Panc1 (cell line): ENCODE results near the gene QRICH2. TPM values are rescaled to one million over a fixed set of nuclear protein-coding genes. Genes with fewer than 3 reads are reported as not detected.
A peak's percentile ranks its signal among the peaks of the same experiment; 100 is the strongest.

Source experiments
- ATAC-seq: fragments of 200-7000 bp; cut with Tn5 transposase; 2 replicates; pipeline ENCODE4 v1.9.1; 2020; ENCODE audit warnings: mild to moderate bottlenecking, moderate library complexity
- BruUV-seq: library from RNA; stranded (reverse); fragments of 400-500 nt; replicated peaks from 2 replicates; lab custom pipeline; 2021; lab: Mats Ljungman, UMichigan
- CTCF ChIA-PET: fragments of 300-600 bp; sonication (Branson Sonifier 250); formaldehyde crosslinking; loops from one replicate; lab custom pipeline; 2022; ENCODE audit warnings: antibody characterized with exemption; lab: Charles Lee
- POLR2A ChIA-PET: fragments of 300-600 bp; sonication (Branson Sonifier 250); formaldehyde crosslinking; loops from one replicate; lab custom pipeline; 2022; ENCODE audit warnings: antibody characterized with exemption; lab: Charles Lee
- DNase-seq: peaks from one replicate; pipeline ENCODE4 v3.0.0-alpha.2; 2010; ENCODE audit warnings: low read depth, low spot score
- H3K27ac ChIP-seq: 2 replicates; pipeline ENCODE4 v1.5.1; 2011; ENCODE audit warnings: mild to moderate bottlenecking, low read length, inconsistent platforms
- H3K27me3 ChIP-seq: fragments of 200-500 bp; sonication (Bioruptor generic); 2 replicates; pipeline ENCODE4 v1.6.0; 2014; ENCODE audit warnings: low read length, inconsistent platforms; ENCODE audit not compliant: control insufficient read depth, insufficient read depth
- H3K36me3 ChIP-seq: fragments of 200-500 bp; sonication (Bioruptor generic); 2 replicates; pipeline ENCODE4 v1.5.1; 2014; ENCODE audit warnings: inconsistent platforms, mild to moderate bottlenecking, low read length, moderate library complexity; ENCODE audit not compliant: control insufficient read depth, insufficient read depth
- H3K4me1 ChIP-seq: 2 replicates; pipeline ENCODE4 v1.5.1; 2011; ENCODE audit warnings: inconsistent platforms, mild to moderate bottlenecking, low read length, moderate library complexity; ENCODE audit not compliant: control insufficient read depth, insufficient read depth
- H3K4me3 ChIP-seq, 2 experiments: 2 replicates each; pipeline ENCODE4 v1.5.1; 2011 to 2012; ENCODE audit warnings: low read depth in 2 of 2, low read length in 2 of 2, mild to moderate bottlenecking in 2 of 2, inconsistent platforms in 1 of 2, moderate library complexity in 1 of 2
- H3K9me3 ChIP-seq: fragments of 200-500 bp; sonication (Bioruptor generic); 2 replicates; pipeline ENCODE4 v1.5.1; 2014; ENCODE audit warnings: low read depth, mild to moderate bottlenecking, inconsistent platforms, low read length, moderate library complexity; ENCODE audit not compliant: control insufficient read depth, insufficient read depth
- POLR2AphosphoS5 ChIP-seq: IDR thresholded peaks from 2 replicates; pipeline ENCODE4 v1.6.1; 2012; ENCODE audit warnings: mild to moderate bottlenecking, low read depth, low read length, moderate library complexity
- SIN3A ChIP-seq: IDR thresholded peaks from 2 replicates; pipeline ENCODE4 v1.6.1; 2012; ENCODE audit warnings: low read depth, mild to moderate bottlenecking, low read length, moderate library complexity, borderline replicate concordance; ENCODE audit not compliant: insufficient read depth
- TCF7L2 ChIP-seq: IDR thresholded peaks from 2 replicates; pipeline ENCODE4 v1.6.1; 2011; ENCODE audit warnings: mild to moderate bottlenecking, low read depth, low read length, inconsistent platforms
- in situ Hi-C: cut with HindIII; loops from 2 replicates; pipeline ENCODE4 v1.10.0; 2016; ENCODE audit warnings: low sequenced_read_pairs, low pct_unique_long_range_greater_than_20kb
- intact Hi-C: fragments of 100-400 bp; cut with micrococcal nuclease; formaldehyde crosslinking; loops from one replicate; pipeline ENCODE4 v1.10.0; 2022; ENCODE audit not compliant: unreplicated experiment
- total RNA-seq: library from RNA; stranded (reverse); gene quantifications from one replicate; pipeline ENCODE4 v1.2.1, GENCODE V29; 2021; ENCODE audit not compliant: unreplicated experiment
- TF ChIP-seq, protein P1 (sequence below): fragments of 450-650 bp; IDR thresholded peaks from 2 replicates; pipeline ENCODE4 v1.5.1; 2017; ENCODE audit warnings: mild to moderate bottlenecking
- TF ChIP-seq, protein P2 (sequence below), 2 experiments: IDR thresholded peaks; 2 replicates each; pipeline ENCODE4 v1.6.1; 2011 to 2012; ENCODE audit warnings: low read depth in 2 of 2, control low read depth in 1 of 2, low read length in 1 of 2, mild to moderate bottlenecking in 1 of 2, moderate library complexity in 1 of 2; ENCODE audit not compliant: insufficient read depth in 1 of 2

QRICH2 gene
- total RNA-seq, 1 experiment from 2014 or later, result 0.92 TPM

DNA sequence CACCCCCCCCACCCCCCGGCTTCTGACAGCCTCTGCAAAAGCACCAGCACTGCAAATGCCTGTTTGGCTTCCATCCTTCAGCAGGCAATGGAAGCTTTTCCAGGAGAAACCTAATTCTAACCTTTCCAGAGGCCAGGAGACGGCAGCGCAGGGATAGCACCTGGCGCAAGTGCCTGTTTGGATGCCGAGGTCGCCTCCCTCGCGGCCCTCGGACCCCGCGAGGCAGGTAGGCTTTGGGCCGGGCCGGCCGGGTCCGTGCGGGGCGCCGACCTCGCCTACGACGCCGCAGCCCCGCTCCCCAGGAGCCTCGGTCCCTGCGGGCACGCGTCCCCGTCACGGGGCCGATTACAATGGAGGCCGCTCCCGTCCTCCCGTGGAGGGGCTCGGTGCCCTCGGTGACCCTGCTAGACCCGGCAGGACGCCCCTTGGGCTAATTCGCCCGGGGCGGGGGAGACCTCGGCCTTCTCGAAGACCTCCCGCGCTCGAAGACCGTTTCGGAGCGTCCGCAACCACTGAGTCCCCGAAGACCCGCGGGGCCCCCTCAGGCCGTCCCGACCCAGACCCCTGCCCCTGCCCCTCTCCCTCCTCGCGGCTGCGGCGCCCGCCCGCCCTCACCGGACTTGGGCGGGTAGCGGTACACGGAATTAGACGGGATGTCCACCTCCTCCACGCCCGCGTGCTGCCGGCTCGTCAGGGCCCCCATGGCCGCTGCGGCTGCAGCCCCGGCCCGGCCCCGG, 68.4 kb downstream of the QRICH2 start:
- Histone ChIP-seq H3K27ac (no peak overlapping the region), H3K36me3 (no peaks in the 10 kb centered on the region), H3K4me1 (peaks cover 4% of the 10 kb centered on the region; the same call in 1 of the 2 replicates), H3K4me3 (peak overlapping the region; percentile 43 to 63), H3K27me3 (peaks cover 14% of the 10 kb centered on the region), H3K9me3 (no peaks in the 10 kb centered on the region)
- no TSS peak for BruUV-seq
- ATAC-seq (peak; percentile 42), DNase-seq (no peak)
- TF ChIP-seq TCF7L2, result no peak
- TF ChIP-seq, protein P1, sequence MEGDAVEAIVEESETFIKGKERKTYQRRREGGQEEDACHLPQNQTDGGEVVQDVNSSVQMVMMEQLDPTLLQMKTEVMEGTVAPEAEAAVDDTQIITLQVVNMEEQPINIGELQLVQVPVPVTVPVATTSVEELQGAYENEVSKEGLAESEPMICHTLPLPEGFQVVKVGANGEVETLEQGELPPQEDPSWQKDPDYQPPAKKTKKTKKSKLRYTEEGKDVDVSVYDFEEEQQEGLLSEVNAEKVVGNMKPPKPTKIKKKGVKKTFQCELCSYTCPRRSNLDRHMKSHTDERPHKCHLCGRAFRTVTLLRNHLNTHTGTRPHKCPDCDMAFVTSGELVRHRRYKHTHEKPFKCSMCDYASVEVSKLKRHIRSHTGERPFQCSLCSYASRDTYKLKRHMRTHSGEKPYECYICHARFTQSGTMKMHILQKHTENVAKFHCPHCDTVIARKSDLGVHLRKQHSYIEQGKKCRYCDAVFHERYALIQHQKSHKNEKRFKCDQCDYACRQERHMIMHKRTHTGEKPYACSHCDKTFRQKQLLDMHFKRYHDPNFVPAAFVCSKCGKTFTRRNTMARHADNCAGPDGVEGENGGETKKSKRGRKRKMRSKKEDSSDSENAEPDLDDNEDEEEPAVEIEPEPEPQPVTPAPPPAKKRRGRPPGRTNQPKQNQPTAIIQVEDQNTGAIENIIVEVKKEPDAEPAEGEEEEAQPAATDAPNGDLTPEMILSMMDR, result no peak
- no peak for TF ChIP-seq POLR2AphosphoS5
- TF ChIP-seq SIN3A, result no peak
- TF ChIP-seq, protein P2, sequence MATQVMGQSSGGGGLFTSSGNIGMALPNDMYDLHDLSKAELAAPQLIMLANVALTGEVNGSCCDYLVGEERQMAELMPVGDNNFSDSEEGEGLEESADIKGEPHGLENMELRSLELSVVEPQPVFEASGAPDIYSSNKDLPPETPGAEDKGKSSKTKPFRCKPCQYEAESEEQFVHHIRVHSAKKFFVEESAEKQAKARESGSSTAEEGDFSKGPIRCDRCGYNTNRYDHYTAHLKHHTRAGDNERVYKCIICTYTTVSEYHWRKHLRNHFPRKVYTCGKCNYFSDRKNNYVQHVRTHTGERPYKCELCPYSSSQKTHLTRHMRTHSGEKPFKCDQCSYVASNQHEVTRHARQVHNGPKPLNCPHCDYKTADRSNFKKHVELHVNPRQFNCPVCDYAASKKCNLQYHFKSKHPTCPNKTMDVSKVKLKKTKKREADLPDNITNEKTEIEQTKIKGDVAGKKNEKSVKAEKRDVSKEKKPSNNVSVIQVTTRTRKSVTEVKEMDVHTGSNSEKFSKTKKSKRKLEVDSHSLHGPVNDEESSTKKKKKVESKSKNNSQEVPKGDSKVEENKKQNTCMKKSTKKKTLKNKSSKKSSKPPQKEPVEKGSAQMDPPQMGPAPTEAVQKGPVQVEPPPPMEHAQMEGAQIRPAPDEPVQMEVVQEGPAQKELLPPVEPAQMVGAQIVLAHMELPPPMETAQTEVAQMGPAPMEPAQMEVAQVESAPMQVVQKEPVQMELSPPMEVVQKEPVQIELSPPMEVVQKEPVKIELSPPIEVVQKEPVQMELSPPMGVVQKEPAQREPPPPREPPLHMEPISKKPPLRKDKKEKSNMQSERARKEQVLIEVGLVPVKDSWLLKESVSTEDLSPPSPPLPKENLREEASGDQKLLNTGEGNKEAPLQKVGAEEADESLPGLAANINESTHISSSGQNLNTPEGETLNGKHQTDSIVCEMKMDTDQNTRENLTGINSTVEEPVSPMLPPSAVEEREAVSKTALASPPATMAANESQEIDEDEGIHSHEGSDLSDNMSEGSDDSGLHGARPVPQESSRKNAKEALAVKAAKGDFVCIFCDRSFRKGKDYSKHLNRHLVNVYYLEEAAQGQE (IDR thresholded peaks at IDR 0.05; ENCODE audit: insufficient read depth in 1 of 2, low read depth in 2 of 2, low read length in 1 of 2), result no peak
- in situ Hi-C loops (no loop called here), intact Hi-C loops (no loop called here)
- CTCF ChIA-PET, result interaction anchor here (1.2 kb wide), 1 partner anchor 40 kb away, joined by 5 read pairs; no protein-coding TSS in a partner anchor
- POLR2A ChIA-PET, result interaction anchor here (0.7 kb wide), 1 partner anchor 23 kb away, joined by 10 read pairs; no protein-coding TSS in a partner anchor

DNA sequence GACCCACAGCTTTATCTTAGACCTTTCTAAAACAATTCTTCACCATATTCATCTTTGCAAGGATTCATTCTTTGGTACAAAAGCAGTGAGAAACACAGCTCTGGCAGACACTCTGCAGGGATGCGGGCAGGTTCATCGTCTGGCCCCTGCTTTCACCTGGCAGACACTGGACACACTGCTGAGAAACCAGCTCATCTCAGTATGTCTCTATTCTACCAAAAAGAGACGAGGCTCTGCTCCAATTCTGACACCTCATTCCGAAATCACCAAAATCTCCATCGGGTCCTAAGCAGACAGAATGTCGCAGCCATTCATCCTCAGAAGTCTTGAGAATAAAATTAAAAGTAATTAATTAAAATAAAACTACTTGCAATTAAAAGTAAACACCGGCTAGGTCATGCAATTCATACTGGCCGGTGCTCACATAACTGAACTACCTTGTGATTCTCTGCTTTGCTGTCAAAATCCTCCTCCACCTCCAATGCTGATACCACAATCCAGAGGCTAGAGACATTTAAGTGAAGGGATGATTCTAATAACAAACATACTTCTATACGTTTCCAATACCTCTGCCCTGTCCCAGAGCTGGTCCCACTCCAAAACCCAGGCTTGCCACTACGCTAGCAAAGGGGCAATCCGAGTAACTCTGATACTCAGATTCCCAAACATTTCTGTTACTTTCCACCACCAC, 69.1 kb downstream of the QRICH2 start:
- TF ChIP-seq TCF7L2, result no peak
- peaks cover 4% of the 10 kb centered on the region; the same call in 1 of the 2 replicates for H3K4me1 ChIP-seq
- DNase-seq (no peak), ATAC-seq (no peak)
- in situ Hi-C loops, result no loop called here
- no peaks in the 10 kb centered on the region for H3K36me3 ChIP-seq
- H3K27me3 ChIP-seq, result peaks cover 14% of the 10 kb centered on the region
- intact Hi-C loops, result no loop called here
- BruUV-seq, result no TSS peak
- POLR2A ChIA-PET, result interaction anchor here (0.7 kb wide), 1 partner anchor 24 kb away, joined by 10 read pairs; no protein-coding TSS in a partner anchor
- no peaks in the 10 kb centered on the region for H3K9me3 ChIP-seq
- CTCF ChIA-PET, result interaction anchor here (0.6 to 1.2 kb wide), 3 partner anchors 41 to 132 kb away, joined by 3 to 8 read pairs (median 5); no protein-coding TSS in a partner anchor
- no peak overlapping the region for H3K27ac ChIP-seq
- H3K4me3 ChIP-seq, result no peak overlapping the region
